Peyer's patch (tissue), 4 donors: Measurements from ENCODE around the gene DNAH3. TPM values are rescaled to one million over a fixed set of nuclear protein-coding genes. Genes with fewer than 3 reads are reported as not detected.

Experiments
- DNase-seq, 3 donors: peaks; one replicate each; pipeline ENCODE4 v3.0.0-alpha.2; 2017 to 2019
- H3K27ac ChIP-seq, 4 donors: fragments of 200-600 bp; sonication (generic); one replicate each; pipeline ENCODE4 v1.5.1; 2016 to 2019
- H3K27me3 ChIP-seq, 2 donors: fragments of 200-600 bp; sonication (generic); one replicate each; pipeline ENCODE4 v1.5.1; 2019
- H3K36me3 ChIP-seq, 3 donors: fragments of 200-600 bp; sonication (generic); one replicate each; pipeline ENCODE4 v1.5.1; 2016 to 2019
- H3K4me1 ChIP-seq, 4 donors: fragments of 200-600 bp; sonication (generic); one replicate each; pipeline ENCODE4 v1.5.1; 2016 to 2019
- H3K4me3 ChIP-seq, 4 donors: fragments of 200-600 bp; sonication (generic); 1 replicate in 3 of 4; 2 replicates in 1 of 4; pipeline ENCODE4 v1.5.1; 2016 to 2019; ENCODE audit warnings: mild to moderate bottlenecking in 1 of 4
- H3K9me3 ChIP-seq, 4 donors: fragments of 200-600 bp; sonication (generic); one replicate each; pipeline ENCODE4 v1.5.1; 2016 to 2019; ENCODE audit warnings: mild to moderate bottlenecking in 1 of 4
- POLR2A ChIP-seq, 2 donors: fragments of 450-650 bp; IDR thresholded peaks; one replicate each; pipeline ENCODE4 v1.5.1; 2017; ENCODE audit warnings: antibody characterized with exemption in 2 of 2, mild to moderate bottlenecking in 2 of 2, moderate library complexity in 2 of 2
- total RNA-seq, 4 donors: library from RNA; depleted of rRNA; stranded (reverse); fragments of >200 nt; gene quantifications; one replicate each; pipeline ENCODE4 v1.1.0, GENCODE V29; 2016
- TF ChIP-seq, protein P1 (sequence below), 6 experiments: fragments of 450-650 bp in 4 of 6; fragments of 200-600 bp in 2 of 6; sonication (generic) in 1 of 6; IDR thresholded peaks; one replicate each; pipeline ENCODE4 v1.5.1; 2017 to 2019; ENCODE audit warnings: antibody characterized with exemption in 6 of 6, mild to moderate bottlenecking in 3 of 6, moderate library complexity in 1 of 6

DNAH3 gene
- total RNA-seq, 4 donors from 2014 or later, result 2.1 to 6.7 (median 4.5) TPM

DNA sequence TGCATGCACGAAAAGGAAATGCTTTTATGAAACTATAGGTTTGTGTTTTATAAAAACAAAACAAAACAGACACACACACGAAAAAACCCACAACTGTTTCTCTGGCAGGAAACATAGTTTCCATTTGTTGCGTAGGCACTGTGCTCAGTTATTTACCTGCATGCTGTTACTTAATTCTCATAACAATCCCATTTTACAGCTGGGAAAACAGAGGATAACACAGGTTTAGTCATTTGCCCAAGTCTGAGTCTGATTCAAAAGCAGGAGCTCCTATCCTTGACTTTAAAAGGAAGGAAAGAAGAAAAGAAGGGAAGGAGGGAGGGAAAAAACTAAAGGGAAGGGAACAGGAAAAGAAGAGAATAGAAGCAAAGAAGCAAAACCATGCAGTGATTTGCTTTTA, 117.4 kb downstream of the DNAH3 start:
- H3K4me1 ChIP-seq, result no peaks in the 10 kb centered on the region
- H3K36me3 ChIP-seq, result no peaks in the 10 kb centered on the region
- no peak overlapping the region for H3K4me3 ChIP-seq
- H3K27ac ChIP-seq, result no peak overlapping the region
- H3K27me3 ChIP-seq, result no peaks in the 10 kb centered on the region
- no peaks in the 10 kb centered on the region for H3K9me3 ChIP-seq
- TF ChIP-seq, protein P1, sequence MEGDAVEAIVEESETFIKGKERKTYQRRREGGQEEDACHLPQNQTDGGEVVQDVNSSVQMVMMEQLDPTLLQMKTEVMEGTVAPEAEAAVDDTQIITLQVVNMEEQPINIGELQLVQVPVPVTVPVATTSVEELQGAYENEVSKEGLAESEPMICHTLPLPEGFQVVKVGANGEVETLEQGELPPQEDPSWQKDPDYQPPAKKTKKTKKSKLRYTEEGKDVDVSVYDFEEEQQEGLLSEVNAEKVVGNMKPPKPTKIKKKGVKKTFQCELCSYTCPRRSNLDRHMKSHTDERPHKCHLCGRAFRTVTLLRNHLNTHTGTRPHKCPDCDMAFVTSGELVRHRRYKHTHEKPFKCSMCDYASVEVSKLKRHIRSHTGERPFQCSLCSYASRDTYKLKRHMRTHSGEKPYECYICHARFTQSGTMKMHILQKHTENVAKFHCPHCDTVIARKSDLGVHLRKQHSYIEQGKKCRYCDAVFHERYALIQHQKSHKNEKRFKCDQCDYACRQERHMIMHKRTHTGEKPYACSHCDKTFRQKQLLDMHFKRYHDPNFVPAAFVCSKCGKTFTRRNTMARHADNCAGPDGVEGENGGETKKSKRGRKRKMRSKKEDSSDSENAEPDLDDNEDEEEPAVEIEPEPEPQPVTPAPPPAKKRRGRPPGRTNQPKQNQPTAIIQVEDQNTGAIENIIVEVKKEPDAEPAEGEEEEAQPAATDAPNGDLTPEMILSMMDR (IDR thresholded peaks at IDR 0.05), result no peak
- no peak for TF ChIP-seq POLR2A (IDR thresholded peaks at IDR 0.05)
- DNase-seq, result no peak

DNA sequence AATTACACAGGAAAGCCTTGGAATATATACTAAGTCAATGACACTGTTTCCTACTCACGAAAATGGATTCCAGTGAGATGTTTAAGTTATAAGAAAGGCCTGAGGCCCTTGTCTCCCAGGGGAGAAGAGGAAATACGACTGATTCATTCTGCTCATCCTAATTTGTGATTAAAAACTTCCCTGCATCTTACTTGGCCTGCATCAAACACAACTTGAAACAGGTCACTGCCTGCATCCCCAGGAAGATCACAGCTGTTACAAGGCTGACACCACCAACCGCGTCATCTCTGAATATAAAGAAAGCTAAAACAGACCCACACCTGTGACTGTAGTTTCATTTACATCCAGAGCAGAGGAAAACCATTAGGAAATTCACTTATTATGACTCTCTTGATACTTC, 121.9 kb downstream of the DNAH3 start:
- no peak overlapping the region for H3K27ac ChIP-seq
- H3K36me3 ChIP-seq, result no peaks in the 10 kb centered on the region
- H3K4me1 ChIP-seq, result no peaks in the 10 kb centered on the region
- no peak for TF ChIP-seq POLR2A (IDR thresholded peaks at IDR 0.05)
- TF ChIP-seq, protein P1 (IDR thresholded peaks at IDR 0.05), result no peak
- no peaks in the 10 kb centered on the region for H3K27me3 ChIP-seq
- H3K4me3 ChIP-seq, result no peak overlapping the region
- no peaks in the 10 kb centered on the region for H3K9me3 ChIP-seq
- no peak for DNase-seq

DNA sequence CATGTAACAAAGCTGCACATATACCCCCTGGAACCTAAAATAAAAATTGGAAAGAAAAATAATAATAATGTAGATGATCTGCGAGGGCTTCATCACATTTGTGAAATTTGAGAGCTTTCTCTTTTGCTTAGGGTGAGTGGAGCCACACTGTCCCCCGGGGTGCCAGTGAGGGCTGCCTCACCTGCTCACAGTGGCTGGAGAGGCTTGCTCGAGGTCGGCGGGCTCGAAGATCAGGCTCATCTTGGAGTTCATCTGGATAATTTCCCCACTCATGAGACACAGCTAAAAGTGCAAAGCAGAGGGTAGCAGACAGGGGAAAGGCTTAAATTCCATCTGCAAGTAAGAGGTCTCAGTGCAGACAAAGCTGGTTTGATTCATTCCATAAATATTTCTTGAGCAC, 123.8 kb downstream of the DNAH3 start:
- Histone ChIP-seq H3K9me3 (no peaks in the 10 kb centered on the region), H3K36me3 (no peaks in the 10 kb centered on the region), H3K4me1 (peaks cover 0 to 5% (median 0%) of the 10 kb centered on the region in 4 donors), H3K27me3 (no peaks in the 10 kb centered on the region), H3K27ac (no peak overlapping the region), H3K4me3 (no peak overlapping the region)
- DNase-seq, result no peak
- TF ChIP-seq, protein P1 (IDR thresholded peaks at IDR 0.05), result no peak
- TF ChIP-seq POLR2A (IDR thresholded peaks at IDR 0.05), result no peak

DNA sequence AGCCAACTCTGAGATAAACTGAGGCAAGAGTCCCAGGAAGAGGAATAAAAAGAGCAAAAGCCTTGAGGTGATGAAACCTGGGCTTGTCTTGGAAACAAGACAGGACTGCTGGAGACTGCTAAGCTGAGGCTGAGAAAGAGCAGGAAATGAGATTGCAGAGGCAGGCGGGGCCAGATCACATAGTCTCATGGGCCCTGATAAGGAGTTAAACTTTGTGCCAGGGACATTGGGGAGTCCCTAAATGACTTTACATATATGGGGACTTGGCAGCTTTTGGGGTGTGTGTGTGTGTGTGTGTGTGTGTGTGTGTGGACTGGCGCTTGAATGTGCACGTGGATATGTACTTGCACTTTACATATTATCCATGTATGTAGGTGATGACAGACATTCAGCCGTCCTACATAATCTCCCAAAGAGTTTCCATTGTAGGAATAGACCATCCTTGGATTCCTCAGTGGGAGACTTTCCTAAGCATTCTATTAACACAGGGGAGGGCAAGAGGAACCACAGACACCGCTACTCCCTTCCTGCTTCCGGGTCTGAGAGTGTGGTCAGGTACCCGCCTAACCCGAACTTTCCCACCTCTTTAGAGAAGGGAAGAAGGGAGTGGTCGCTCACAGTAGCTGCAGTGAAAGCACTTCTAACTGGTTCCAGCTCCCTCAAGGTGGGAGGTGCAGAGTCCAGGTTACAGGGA, 127.0 kb downstream of the DNAH3 start:
- no peaks in the 10 kb centered on the region for H3K9me3 ChIP-seq
- H3K27ac ChIP-seq, result peak overlapping the region in 2 of 4 donors; percentile 22 to 46
- peaks cover 0 to 5% (median 0%) of the 10 kb centered on the region in 4 donors for H3K4me1 ChIP-seq
- no peaks in the 10 kb centered on the region for H3K36me3 ChIP-seq
- no peak for TF ChIP-seq POLR2A (IDR thresholded peaks at IDR 0.05)
- TF ChIP-seq, protein P1 (IDR thresholded peaks at IDR 0.05), result no peak
- H3K4me3 ChIP-seq, result no peak overlapping the region
- H3K27me3 ChIP-seq, result no peaks in the 10 kb centered on the region
- DNase-seq, result peak in 2 of 3 donors; percentile 53 to 61

GRCh38 chr16:21021316-21021715, 129.3 kb downstream of the DNAH3 start:
- no peaks in the 10 kb centered on the region for H3K27me3 ChIP-seq
- no peak overlapping the region for H3K27ac ChIP-seq
- H3K9me3 ChIP-seq, result no peaks in the 10 kb centered on the region
- H3K4me1 ChIP-seq, result peaks cover 0 to 5% (median 0%) of the 10 kb centered on the region in 4 donors
- DNase-seq, result no peak
- H3K4me3 ChIP-seq, result no peak overlapping the region
- no peak for TF ChIP-seq POLR2A (IDR thresholded peaks at IDR 0.05)
- TF ChIP-seq, protein P1 (IDR thresholded peaks at IDR 0.05), result no peak
- H3K36me3 ChIP-seq, result no peaks in the 10 kb centered on the region
